Ascending aorta (tissue), 2 donors: Measurements from ENCODE around the gene LMBRD1. TPM values are rescaled to one million over a fixed set of nuclear protein-coding genes. Genes with fewer than 3 reads are reported as not detected.

ENCODE experiments used
- DNase-seq, 2 donors: peaks; one replicate each; pipeline ENCODE4 v3.0.0-alpha.2; 2019; ENCODE audit warnings: low spot score in 2 of 2
- H3K27ac ChIP-seq, 2 donors: fragments of 200-600 bp; sonication (generic); one replicate each; pipeline ENCODE4 v1.5.1; 2016 to 2017; ENCODE audit warnings: mild to moderate bottlenecking in 1 of 2
- H3K27me3 ChIP-seq: fragments of 200-600 bp; sonication (generic); one replicate; pipeline ENCODE4 v1.5.1; 2017
- H3K36me3 ChIP-seq, 2 donors: fragments of 200-600 bp; sonication (generic); one replicate each; pipeline ENCODE4 v1.5.1; 2016
- H3K4me1 ChIP-seq, 2 donors: fragments of 200-600 bp; sonication (generic); one replicate each; pipeline ENCODE4 v1.5.1; 2016 to 2017; ENCODE audit warnings: mild to moderate bottlenecking in 1 of 2
- H3K4me3 ChIP-seq, 2 donors: fragments of 200-600 bp; sonication (generic); one replicate each; pipeline ENCODE4 v1.5.1; 2016 to 2017; ENCODE audit warnings: mild to moderate bottlenecking in 1 of 2
- H3K9me3 ChIP-seq, 2 donors: fragments of 200-600 bp; sonication (generic); one replicate each; pipeline ENCODE4 v1.5.1; 2016
- intact Hi-C: fragments of 100-400 bp; cut with DNase I; formaldehyde crosslinking; loops from one replicate; pipeline ENCODE4 v1.15.1; 2023
- total RNA-seq: library from RNA; depleted of rRNA; stranded (reverse); fragments of >200 nt; gene quantifications from one replicate; pipeline ENCODE4 v1.1.0, GENCODE V29; 2016
- TF ChIP-seq, protein P1 (sequence below), 3 experiments: fragments of 200-600 bp in 2 of 3; fragments of 450-650 bp in 1 of 3; sonication (generic) in 2 of 3; IDR thresholded peaks; one replicate each; pipeline ENCODE4 v1.5.1; 2016 to 2019; ENCODE audit warnings: antibody characterized with exemption in 3 of 3, mild to moderate bottlenecking in 1 of 3, moderate library complexity in 1 of 3

The LMBRD1 gene
- total RNA-seq, 1 donor from 2014 or later, result 31.1 TPM

- H3K4me1 ChIP-seq, result no peaks in the 10 kb centered on the region
- TF ChIP-seq, protein P1, sequence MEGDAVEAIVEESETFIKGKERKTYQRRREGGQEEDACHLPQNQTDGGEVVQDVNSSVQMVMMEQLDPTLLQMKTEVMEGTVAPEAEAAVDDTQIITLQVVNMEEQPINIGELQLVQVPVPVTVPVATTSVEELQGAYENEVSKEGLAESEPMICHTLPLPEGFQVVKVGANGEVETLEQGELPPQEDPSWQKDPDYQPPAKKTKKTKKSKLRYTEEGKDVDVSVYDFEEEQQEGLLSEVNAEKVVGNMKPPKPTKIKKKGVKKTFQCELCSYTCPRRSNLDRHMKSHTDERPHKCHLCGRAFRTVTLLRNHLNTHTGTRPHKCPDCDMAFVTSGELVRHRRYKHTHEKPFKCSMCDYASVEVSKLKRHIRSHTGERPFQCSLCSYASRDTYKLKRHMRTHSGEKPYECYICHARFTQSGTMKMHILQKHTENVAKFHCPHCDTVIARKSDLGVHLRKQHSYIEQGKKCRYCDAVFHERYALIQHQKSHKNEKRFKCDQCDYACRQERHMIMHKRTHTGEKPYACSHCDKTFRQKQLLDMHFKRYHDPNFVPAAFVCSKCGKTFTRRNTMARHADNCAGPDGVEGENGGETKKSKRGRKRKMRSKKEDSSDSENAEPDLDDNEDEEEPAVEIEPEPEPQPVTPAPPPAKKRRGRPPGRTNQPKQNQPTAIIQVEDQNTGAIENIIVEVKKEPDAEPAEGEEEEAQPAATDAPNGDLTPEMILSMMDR (IDR thresholded peaks at IDR 0.05), result no peak
- DNase-seq, result no peak
- no peaks in the 10 kb centered on the region for H3K27me3 ChIP-seq
- intact Hi-C loops, result no loop called here
- no peaks in the 10 kb centered on the region for H3K36me3 ChIP-seq
- no peak overlapping the region for H3K27ac ChIP-seq
- H3K9me3 ChIP-seq, result no peaks in the 10 kb centered on the region
- no peak overlapping the region for H3K4me3 ChIP-seq
Observed at GRCh38 chr6:69663215-69663614, 133.6 kb downstream of the LMBRD1 start.

GRCh38 chr6:69650703-69651102, 146.1 kb downstream of the LMBRD1 start:
- Histone ChIP-seq H3K27ac (no peak overlapping the region), H3K4me1 (no peaks in the 10 kb centered on the region), H3K9me3 (no peaks in the 10 kb centered on the region), H3K4me3 (no peak overlapping the region), H3K36me3 (no peaks in the 10 kb centered on the region), H3K27me3 (no peaks in the 10 kb centered on the region)
- no peak for DNase-seq
- intact Hi-C loops, result no loop called here
- TF ChIP-seq, protein P1 (IDR thresholded peaks at IDR 0.05), result no peak

DNA sequence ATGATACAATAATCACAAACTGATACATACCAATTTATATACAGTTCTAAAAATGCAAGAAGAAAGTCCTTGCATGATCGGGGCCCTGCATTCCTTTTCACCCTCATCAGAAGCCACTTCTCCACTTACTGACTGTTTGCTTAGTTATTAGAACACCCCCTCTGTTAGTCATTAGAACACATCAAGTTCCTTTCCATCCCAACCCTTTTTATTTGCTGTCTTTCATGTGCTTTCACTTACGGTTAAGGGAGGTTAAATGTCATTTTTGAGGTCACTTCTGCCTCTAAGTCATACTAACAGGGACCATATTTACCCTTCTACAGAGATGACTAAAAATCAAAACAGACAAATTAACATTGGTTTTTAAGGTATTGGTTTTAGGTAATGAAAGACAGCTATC, 149.1 kb downstream of the LMBRD1 start:
- DNase-seq, result no peak
- intact Hi-C loops, result no loop called here
- Histone ChIP-seq H3K27ac (no peak overlapping the region), H3K4me3 (no peak overlapping the region), H3K4me1 (no peaks in the 10 kb centered on the region), H3K9me3 (no peaks in the 10 kb centered on the region), H3K27me3 (no peaks in the 10 kb centered on the region), H3K36me3 (no peaks in the 10 kb centered on the region)
- TF ChIP-seq, protein P1 (IDR thresholded peaks at IDR 0.05), result no peak

DNA sequence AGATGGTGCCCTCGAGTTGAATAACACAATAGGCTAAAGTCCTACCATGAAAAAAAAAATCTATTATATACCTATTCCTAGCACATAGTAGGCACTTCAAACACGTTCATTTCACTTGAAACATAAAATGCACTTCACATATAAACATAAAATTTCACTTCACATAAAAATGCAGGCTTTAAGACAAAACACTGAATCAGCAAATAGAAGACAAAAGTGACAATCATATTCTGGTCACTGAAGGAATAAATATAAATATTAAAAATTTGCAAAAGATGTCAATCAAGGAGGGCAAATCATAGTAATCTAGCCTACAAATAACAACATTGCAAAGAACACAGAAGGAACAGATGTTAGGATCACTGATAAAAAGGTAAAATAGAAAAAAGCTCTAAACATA, 153.1 kb downstream of the LMBRD1 start:
- Histone ChIP-seq H3K4me1 (no peaks in the 10 kb centered on the region), H3K9me3 (no peaks in the 10 kb centered on the region), H3K4me3 (no peak overlapping the region), H3K27me3 (no peaks in the 10 kb centered on the region), H3K36me3 (no peaks in the 10 kb centered on the region), H3K27ac (no peak overlapping the region)
- TF ChIP-seq, protein P1 (IDR thresholded peaks at IDR 0.05), result no peak
- intact Hi-C loops, result no loop called here
- no peak for DNase-seq

DNA sequence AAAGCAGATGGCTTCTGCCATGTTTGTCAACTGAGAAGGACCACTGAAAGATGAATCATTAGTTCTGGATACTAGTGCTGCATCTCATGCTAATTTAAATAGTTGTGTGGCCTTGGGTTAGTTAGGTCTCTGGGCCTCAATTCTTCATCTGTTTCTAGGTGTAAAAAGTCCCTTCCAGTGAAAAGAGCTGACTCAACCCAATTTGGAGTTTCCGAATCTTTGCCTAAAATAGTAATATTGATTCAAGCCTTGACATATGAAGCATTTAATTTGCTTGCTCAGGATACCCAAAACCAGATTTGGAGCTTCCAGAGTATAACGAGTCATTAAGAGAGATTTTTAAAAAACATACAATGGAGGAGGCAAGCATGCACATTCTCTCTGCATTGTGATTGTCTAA, 163.9 kb downstream of the LMBRD1 start:
- no peak for DNase-seq
- Histone ChIP-seq H3K36me3 (no peaks in the 10 kb centered on the region), H3K9me3 (no peaks in the 10 kb centered on the region), H3K27ac (no peak overlapping the region), H3K27me3 (no peaks in the 10 kb centered on the region), H3K4me3 (no peak overlapping the region), H3K4me1 (no peaks in the 10 kb centered on the region)
- intact Hi-C loops, result no loop called here
- TF ChIP-seq, protein P1 (IDR thresholded peaks at IDR 0.05), result no peak
